Colonic mucosa (tissue), 4 donors: Measurements from ENCODE around the gene DERA. TPM values are rescaled to one million over a fixed set of nuclear protein-coding genes. Genes with fewer than 3 reads are reported as not detected.

Experiments
- DNase-seq: peaks from one replicate; pipeline ENCODE4 v3.0.0-alpha.2; 2020
- H3K27ac ChIP-seq: fragments of 200-600 bp; one replicate; pipeline ENCODE4 v1.8.0; 2021
- H3K27me3 ChIP-seq: fragments of 200-600 bp; one replicate; pipeline ENCODE4 v1.8.0; 2021
- H3K36me3 ChIP-seq: fragments of 200-600 bp; one replicate; pipeline ENCODE4 v1.8.0; 2021
- H3K4me1 ChIP-seq: fragments of 200-600 bp; one replicate; pipeline ENCODE4 v1.8.0; 2021; ENCODE audit warnings: mild to moderate bottlenecking
- H3K4me3 ChIP-seq: fragments of 200-600 bp; one replicate; pipeline ENCODE4 v1.8.0; 2021
- H3K9ac ChIP-seq, 2 donors: one replicate each; pipeline ENCODE4 v1.7.0; 2013; ENCODE audit warnings: control low read depth in 2 of 2, low read depth in 2 of 2, low read length in 2 of 2
- H3K9me3 ChIP-seq: fragments of 200-600 bp; one replicate; pipeline ENCODE4 v1.8.0; 2021
- intact Hi-C: fragments of 100-400 bp; cut with DNase I; formaldehyde crosslinking; loops from one replicate; pipeline ENCODE4 v1.14.1; 2022
- total RNA-seq, 2 donors: library from RNA; stranded (reverse); fragmentation: NEBNext Ultra II Directional in 1 of 2; extraction: Animal tissue kit (Norgen Biotek cat#: 25700) in 1 of 2; gene quantifications; one replicate each; pipeline ENCODE4 v1.2.1, GENCODE V29; 2021
- TF ChIP-seq, protein P1 (sequence below): fragments of 200-600 bp; IDR thresholded peaks from one replicate; pipeline ENCODE4 v1.8.0; 2022; ENCODE audit warnings: antibody characterized with exemption, mild to moderate bottlenecking
- donor health status: healthy.
- donor health status: DM: no; HTN: no; CAD: no.
- donor health status: DM: no; HTN: no; CAD: no.

DERA gene
- total RNA-seq, 2 donors from 2014 or later, result 44.0 to 61.2 TPM

DNA sequence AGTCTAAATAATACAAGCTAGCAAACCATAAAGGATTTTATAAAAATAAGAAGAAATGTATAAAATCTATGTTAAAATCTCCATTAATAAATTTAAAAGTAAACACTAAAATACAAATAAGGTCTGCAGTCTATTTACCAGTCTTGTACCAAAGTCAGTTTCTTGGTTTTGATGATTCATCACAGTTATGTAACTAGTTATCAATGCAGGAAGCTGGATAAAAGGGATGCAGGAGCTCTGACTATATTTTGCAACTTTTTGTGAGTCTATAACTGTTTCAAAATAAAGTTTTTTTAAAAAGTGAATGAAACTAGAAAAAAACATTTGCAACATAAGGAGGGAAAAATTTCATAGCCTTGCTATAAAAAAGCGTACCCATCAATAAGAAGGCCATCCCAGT, 151.5 kb downstream of the DERA start:
- Histone ChIP-seq H3K9ac (no peak overlapping the region), H3K27me3 (no peaks in the 10 kb centered on the region), H3K9me3 (no peaks in the 10 kb centered on the region), H3K27ac (no peak overlapping the region), H3K4me1 (no peaks in the 10 kb centered on the region), H3K36me3 (no peaks in the 10 kb centered on the region), H3K4me3 (no peak overlapping the region)
- no peak for DNase-seq
- intact Hi-C loops, result no loop called here
- TF ChIP-seq, protein P1, sequence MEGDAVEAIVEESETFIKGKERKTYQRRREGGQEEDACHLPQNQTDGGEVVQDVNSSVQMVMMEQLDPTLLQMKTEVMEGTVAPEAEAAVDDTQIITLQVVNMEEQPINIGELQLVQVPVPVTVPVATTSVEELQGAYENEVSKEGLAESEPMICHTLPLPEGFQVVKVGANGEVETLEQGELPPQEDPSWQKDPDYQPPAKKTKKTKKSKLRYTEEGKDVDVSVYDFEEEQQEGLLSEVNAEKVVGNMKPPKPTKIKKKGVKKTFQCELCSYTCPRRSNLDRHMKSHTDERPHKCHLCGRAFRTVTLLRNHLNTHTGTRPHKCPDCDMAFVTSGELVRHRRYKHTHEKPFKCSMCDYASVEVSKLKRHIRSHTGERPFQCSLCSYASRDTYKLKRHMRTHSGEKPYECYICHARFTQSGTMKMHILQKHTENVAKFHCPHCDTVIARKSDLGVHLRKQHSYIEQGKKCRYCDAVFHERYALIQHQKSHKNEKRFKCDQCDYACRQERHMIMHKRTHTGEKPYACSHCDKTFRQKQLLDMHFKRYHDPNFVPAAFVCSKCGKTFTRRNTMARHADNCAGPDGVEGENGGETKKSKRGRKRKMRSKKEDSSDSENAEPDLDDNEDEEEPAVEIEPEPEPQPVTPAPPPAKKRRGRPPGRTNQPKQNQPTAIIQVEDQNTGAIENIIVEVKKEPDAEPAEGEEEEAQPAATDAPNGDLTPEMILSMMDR, result no peak

DNA sequence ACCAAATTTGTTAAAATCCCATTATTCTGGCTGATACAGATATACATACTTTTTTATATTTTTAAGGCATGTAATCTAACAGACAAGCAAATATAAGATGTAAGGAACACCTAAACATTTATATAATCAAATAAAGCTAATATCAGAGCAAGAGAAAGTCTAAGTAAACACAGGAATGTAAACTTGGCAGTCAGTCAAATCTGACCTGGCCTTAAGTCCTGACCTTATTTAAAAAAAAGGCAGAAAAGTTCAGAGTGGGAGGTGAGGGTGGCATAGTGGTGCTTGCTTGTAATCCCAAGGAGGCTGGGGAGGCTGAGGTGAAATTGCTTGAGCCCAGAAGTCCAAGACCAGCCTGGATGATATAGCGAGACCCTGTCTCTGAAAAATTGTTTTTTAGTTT, 152.6 kb downstream of the DERA start:
- Histone ChIP-seq H3K4me1 (no peaks in the 10 kb centered on the region), H3K27ac (no peak overlapping the region), H3K36me3 (no peaks in the 10 kb centered on the region), H3K9me3 (no peaks in the 10 kb centered on the region), H3K4me3 (no peak overlapping the region), H3K27me3 (no peaks in the 10 kb centered on the region), H3K9ac (no peak overlapping the region)
- TF ChIP-seq, protein P1, result no peak
- DNase-seq, result no peak
- intact Hi-C loops, result no loop called here

DNA sequence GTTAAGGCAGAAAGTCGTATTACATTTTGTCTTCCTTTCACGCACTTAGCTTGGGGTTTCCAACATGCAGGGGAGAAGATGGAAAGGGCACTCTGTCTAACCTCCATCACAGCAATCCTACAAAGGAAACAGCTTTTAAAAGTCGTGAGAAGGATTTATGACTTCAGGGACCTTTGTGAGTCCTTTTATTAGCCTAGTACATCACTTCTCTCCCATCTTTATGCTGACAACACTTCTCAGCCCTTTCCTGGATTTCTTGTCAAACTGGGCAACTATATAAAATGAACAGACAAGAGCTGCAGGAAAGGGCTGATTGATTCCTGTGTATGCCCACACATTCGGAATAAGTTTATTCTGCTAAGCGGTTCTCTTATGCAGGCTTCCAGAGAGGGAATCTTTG, 159.0 kb downstream of the DERA start:
- no peaks in the 10 kb centered on the region for H3K27me3 ChIP-seq
- no peaks in the 10 kb centered on the region for H3K4me1 ChIP-seq
- H3K4me3 ChIP-seq, result no peak overlapping the region
- H3K27ac ChIP-seq, result no peak overlapping the region
- TF ChIP-seq, protein P1, result no peak
- H3K36me3 ChIP-seq, result no peaks in the 10 kb centered on the region
- intact Hi-C loops, result no loop called here
- H3K9ac ChIP-seq, result no peak overlapping the region
- DNase-seq, result no peak
- H3K9me3 ChIP-seq, result no peaks in the 10 kb centered on the region

DNA sequence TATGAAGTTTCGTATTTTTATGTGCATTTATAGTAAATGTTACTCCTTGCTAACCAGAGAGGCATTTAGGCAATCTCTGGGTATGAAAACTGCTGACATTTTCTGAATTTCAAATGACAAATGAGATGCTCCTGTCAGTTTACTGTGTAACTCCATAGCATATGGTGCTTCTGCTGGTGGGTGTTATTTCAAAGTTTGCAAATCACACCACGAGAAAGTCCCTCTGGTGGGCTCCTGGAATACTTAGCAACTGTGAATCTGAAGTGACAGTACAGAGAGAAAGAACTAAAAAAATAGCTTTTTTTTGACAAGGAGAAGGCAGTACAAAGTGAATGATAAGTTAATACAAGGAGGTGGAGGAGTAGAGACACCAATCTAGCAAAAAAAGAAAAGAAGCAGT, 161.5 kb downstream of the DERA start:
- no peaks in the 10 kb centered on the region for H3K36me3 ChIP-seq
- H3K9me3 ChIP-seq, result no peaks in the 10 kb centered on the region
- H3K27me3 ChIP-seq, result no peaks in the 10 kb centered on the region
- H3K9ac ChIP-seq, result no peak overlapping the region
- TF ChIP-seq, protein P1, result no peak
- no peaks in the 10 kb centered on the region for H3K4me1 ChIP-seq
- no peak overlapping the region for H3K27ac ChIP-seq
- no peak overlapping the region for H3K4me3 ChIP-seq
- DNase-seq, result no peak
- intact Hi-C loops, result no loop called here

DNA sequence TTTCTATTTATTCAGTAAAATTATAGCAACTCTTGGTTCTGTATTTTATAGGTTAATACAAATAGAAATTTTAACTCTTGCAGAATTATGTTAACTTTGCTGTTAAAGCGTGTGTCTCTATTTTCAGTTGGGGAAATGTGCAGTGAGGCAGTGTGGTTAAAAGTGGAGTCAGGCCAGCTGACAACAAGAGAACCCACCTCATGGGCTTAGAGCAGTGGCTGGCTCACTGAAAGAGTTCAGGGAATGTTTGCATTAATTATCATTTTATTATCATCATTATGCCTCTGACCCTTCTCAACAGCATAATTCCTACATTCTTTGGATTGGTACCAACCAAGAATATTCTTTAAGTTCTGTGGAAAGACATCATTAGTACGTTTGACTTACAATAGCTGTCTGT, 163.8 kb downstream of the DERA start:
- no peak overlapping the region for H3K27ac ChIP-seq
- no peaks in the 10 kb centered on the region for H3K27me3 ChIP-seq
- no peak for DNase-seq
- intact Hi-C loops, result no loop called here
- no peak overlapping the region for H3K9ac ChIP-seq
- H3K4me1 ChIP-seq, result no peaks in the 10 kb centered on the region
- no peaks in the 10 kb centered on the region for H3K9me3 ChIP-seq
- TF ChIP-seq, protein P1, result no peak
- H3K36me3 ChIP-seq, result no peaks in the 10 kb centered on the region
- H3K4me3 ChIP-seq, result no peak overlapping the region

DNA sequence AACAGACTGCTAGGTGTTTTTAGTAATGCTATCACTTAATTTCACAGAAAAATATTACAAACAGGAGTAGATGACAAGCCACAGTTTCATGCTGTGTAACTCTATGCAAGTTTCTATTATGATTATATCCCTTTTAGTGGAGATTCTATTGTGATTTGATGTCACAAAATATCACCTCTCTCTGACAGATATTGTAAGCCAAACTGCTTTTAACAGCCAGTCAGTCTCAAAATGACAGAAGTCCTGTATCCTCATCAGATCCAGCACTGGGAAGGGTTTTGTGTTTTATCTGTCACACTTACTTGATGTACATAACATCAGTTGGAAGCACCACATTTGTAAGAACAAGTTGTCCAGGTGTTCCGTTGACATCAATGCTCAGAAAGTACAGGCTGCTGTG, 164.8 kb downstream of the DERA start:
- Histone ChIP-seq H3K4me3 (no peak overlapping the region), H3K9me3 (no peaks in the 10 kb centered on the region), H3K36me3 (no peaks in the 10 kb centered on the region), H3K27me3 (no peaks in the 10 kb centered on the region), H3K9ac (no peak overlapping the region), H3K4me1 (no peaks in the 10 kb centered on the region), H3K27ac (no peak overlapping the region)
- intact Hi-C loops, result no loop called here
- TF ChIP-seq, protein P1, result no peak
- DNase-seq, result no peak
